Tibial nerve (tissue), 4 donors: ENCODE data around the gene CLCN1.

Experiments used
- EP300 ChIP-seq, 2 donors: sonication (generic); formaldehyde crosslinking; IDR thresholded peaks; one replicate each; pipeline ENCODE4 v1.6.1; 2017; ENCODE audit warnings: antibody characterized with exemption in 2 of 2, mild to moderate bottlenecking in 1 of 2
- POLR2A ChIP-seq, 2 donors: fragments of 450-650 bp; IDR thresholded peaks; one replicate each; pipeline ENCODE4 v1.6.1; 2017; ENCODE audit warnings: antibody characterized with exemption in 2 of 2, mild to moderate bottlenecking in 2 of 2, moderate library complexity in 2 of 2
- TF ChIP-seq, protein P1 (sequence below), 5 experiments: fragments of 200-600 bp in 3 of 5; fragments of 450-650 bp in 2 of 5; sonication (generic) in 3 of 5; IDR thresholded peaks; one replicate each; pipeline ENCODE4 v1.5.1; 2016 to 2019; ENCODE audit warnings: antibody characterized with exemption in 5 of 5, mild to moderate bottlenecking in 3 of 5, moderate library complexity in 2 of 5

DNA sequence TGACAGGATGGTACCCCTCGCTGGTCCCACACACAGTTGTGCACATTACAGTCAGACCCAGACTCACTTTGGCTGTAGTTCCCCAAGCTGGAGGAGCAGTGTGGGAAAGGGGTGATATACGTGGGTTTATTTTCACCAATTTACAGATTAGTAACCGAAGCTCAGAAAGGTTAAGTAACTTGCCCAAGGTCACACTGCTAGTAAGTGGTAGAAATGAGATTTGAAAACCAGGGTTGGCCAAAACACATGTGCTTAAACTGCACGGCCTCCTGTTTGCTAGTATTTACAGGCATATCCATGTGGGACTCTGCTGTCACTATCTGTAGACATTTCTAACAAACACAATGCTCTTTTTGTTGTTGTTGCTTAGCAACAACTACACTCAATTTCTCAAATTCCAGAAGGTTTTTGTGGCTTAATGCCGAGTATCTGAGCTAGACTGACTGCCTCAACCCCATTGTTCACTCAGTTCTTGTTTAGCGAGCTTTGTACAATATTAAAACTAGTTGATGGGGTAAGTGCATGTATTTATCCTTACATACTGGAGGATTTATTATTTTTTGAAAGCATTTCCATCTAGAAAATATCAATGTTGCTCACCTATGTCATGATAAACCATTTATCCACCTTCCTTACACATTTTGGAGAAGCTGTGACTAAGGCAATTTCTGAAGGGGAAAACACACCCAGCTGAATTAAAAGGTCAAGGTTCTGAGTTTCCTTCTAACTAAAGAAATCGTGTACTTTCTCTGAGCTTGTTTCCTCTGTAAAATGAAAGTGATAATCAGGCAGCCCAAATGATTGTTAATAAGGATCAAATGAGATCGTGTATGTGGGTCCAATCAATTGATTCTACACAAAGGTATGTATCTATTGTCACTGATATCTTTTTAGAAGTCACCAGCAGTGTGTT, 36.5 kb upstream of the CLCN1 start:
- TF ChIP-seq POLR2A (IDR thresholded peaks at IDR 0.05) (peak in 1 of 2 donors; percentile 13), EP300 (IDR thresholded peaks at IDR 0.05) (peak in 1 of 2 donors; percentile 62)
- TF ChIP-seq, protein P1, sequence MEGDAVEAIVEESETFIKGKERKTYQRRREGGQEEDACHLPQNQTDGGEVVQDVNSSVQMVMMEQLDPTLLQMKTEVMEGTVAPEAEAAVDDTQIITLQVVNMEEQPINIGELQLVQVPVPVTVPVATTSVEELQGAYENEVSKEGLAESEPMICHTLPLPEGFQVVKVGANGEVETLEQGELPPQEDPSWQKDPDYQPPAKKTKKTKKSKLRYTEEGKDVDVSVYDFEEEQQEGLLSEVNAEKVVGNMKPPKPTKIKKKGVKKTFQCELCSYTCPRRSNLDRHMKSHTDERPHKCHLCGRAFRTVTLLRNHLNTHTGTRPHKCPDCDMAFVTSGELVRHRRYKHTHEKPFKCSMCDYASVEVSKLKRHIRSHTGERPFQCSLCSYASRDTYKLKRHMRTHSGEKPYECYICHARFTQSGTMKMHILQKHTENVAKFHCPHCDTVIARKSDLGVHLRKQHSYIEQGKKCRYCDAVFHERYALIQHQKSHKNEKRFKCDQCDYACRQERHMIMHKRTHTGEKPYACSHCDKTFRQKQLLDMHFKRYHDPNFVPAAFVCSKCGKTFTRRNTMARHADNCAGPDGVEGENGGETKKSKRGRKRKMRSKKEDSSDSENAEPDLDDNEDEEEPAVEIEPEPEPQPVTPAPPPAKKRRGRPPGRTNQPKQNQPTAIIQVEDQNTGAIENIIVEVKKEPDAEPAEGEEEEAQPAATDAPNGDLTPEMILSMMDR (IDR thresholded peaks at IDR 0.05) = no peak
